Neural cell (in vitro differentiated cells): ENCODE results near the gene XXYLT1.

ENCODE experiments used
- CTCF ChIP-seq: fragments of 450-650 bp; IDR thresholded peaks from 2 replicates; pipeline ENCODE4 v1.5.1; 2014; ENCODE audit warnings: antibody characterized with exemption, mild to moderate bottlenecking, moderate library complexity; ENCODE audit not compliant: poor library complexity, severe bottlenecking
- POLR2AphosphoS5 ChIP-seq: IDR thresholded peaks from 2 replicates; pipeline ENCODE4 v1.6.1; 2012
- SMC3 ChIP-seq: fragments of 450-650 bp; conservative IDR thresholded peaks from 2 replicates; pipeline ENCODE4 v1.6.1; 2014; ENCODE audit warnings: antibody characterized with exemption, mild to moderate bottlenecking, moderate library complexity; ENCODE audit not compliant: poor library complexity
- TAF1 ChIP-seq: IDR thresholded peaks from 2 replicates; pipeline ENCODE4 v1.6.1; 2012; ENCODE audit warnings: low read depth

GRCh38 chr3:195178124-195178910 lies 92.6 kb downstream of the XXYLT1 start:
- TF ChIP-seq CTCF (no peak), POLR2AphosphoS5 (no peak), SMC3 (no peak), TAF1 (no peak)
